Hematopoietic multipotent progenitor cell treated with erythropoietin and hydrocortisone succinate and interleukin-3 and kit ligand, for 17 days (in vitro differentiated cells): ENCODE results near the gene MYO10.
"Not testable (repeated sequence)": the region's sequence is repeated elsewhere in the genome, so short reads cannot be mapped to it uniquely, and the experiment has no call there.

Experiments
- DNase-seq: peaks from one replicate; pipeline ENCODE4 v3.0.0-alpha.2; 2015; ENCODE audit warnings: low spot score

MYO10 gene

GRCh38 chr5:16862777-16863176 is 73.3 kb downstream of the MYO10 start:
- DNase-seq, result no peak

- DNase-seq, result no peak
Measured at GRCh38 chr5:16859346-16859745, 76.7 kb downstream of the MYO10 start.

GRCh38 chr5:16858151-16858550 is 77.9 kb downstream of the MYO10 start:
- no peak for DNase-seq

- no peak for DNase-seq
Measured at GRCh38 chr5:16857635-16858034, 78.5 kb downstream of the MYO10 start.

DNA sequence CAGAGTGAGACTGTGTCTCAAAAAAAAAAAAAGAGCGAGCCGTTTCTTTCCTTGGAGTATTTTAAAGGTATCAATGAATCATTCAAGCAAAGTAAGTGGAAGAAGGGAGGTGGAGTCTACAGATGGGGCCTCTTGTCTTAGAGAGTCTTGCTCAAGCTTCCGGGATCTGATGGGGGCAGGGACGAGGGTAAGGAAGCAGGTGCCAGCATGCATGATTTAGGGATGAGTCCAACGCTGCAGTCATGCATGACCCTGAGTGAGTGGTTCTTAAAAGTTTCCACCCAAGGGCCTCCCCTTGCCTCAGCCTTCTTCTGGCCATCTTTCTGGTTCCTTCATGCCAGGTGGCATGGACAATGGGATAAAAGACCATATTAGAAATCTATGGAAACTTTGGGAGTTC is 79.6 kb downstream of the MYO10 start:
- no peak for DNase-seq

DNA sequence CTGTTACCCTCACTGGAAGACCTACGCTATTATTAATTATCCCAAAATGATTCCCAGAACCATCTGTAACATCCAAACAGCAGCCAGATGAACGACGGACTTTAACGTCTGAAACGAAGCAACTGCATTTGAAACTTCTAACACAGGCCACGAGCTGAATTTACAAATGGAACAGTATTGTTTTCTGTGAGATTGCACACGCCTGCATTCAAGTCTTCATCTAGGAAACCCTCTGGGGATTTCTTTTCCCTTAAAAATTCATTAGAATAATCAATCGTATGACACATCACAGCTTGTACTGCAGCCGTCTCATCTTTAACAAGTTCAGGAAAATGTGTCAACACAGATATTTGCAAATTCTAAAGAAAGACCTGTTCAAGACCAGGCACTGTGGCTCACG is 80.2 kb downstream of the MYO10 start:
- no peak for DNase-seq

- no peak for DNase-seq
Measured at GRCh38 chr5:16855485-16855884, 80.6 kb downstream of the MYO10 start.

DNA sequence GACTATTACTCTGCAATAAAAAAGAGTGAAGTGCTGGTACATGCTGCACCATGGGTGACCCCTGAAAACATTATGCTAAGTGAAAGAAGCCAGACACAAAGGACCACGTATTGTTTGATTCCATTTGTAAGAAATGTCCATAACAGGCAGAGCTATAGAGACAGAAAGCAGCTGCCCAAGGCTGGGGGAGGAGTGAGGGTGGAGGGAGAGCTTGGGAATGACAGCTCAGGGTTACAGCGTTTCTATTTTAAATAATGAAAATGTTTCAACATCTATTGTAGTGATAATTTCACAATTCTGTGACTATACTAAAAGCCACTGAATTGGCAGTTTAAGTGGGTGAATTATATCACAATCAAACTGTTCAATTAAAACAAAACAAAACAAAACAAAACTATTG is 81.7 kb downstream of the MYO10 start:
- DNase-seq, result no peak

DNA sequence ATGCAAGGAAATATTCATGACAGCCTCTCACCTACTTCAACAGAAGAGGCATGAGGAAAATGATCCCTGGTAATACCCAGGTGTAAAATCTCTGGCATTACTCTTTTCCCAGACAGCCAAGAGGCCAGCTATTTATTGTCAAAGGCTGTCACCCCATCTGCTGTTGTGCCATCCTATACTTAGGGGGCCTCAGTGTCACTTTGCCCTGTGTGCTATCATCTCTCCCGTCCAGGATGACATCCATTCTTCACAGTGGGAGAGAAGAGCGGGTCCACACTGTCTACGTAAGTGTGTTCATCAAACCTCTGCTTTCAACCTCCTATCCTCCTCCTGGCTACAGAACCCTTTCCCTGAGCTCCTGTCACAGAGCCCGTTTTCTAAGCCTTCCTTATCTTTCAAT is 82.6 kb downstream of the MYO10 start:
- no peak for DNase-seq

- DNase-seq, result no peak
Measured at GRCh38 chr5:16852251-16853005, 83.7 kb downstream of the MYO10 start.

- no peak for DNase-seq
Measured at GRCh38 chr5:16849775-16850174, 86.3 kb downstream of the MYO10 start.

- DNase-seq, result no peak
Measured at GRCh38 chr5:16849181-16849580, 86.9 kb downstream of the MYO10 start.

DNA sequence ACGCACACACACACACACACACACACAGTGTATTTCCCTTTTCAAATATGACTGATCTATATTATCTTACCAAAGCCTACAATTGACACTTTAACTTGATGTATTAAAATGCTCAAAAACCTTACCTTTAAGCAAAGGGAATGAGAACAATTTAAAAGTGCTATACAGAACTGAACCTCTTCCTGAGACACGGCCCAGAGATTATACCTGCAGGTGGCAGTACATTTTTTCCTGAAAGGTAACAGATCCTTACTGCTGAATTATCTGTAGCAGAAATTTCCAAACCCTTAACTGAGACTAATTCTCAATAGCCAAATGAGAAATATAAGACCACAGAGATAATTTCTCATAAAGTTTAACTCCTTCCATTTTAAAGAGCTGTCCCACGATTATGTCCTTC is 91.1 kb downstream of the MYO10 start:
- no peak for DNase-seq

DNA sequence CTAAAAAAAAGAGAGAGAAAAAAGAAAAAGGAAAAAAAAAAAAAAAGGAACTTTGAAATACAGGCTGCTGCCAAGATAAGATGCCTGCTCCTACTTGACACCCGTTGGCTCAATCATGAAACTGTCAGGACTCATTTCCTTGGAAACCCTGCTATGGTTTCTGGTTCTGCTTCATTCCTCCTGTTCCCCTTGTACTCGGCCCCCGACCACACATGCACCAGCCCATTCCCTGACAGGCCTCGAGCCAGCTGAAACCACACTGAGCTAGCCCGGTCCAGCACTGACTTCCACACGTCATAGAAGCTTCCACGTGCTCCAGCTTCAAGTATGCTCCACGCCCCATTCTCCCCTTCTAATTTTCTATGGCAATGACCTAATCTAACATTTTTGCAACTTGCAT is 93.2 kb downstream of the MYO10 start:
- no peak for DNase-seq

GRCh38 chr5:16841416-16841815 is 94.7 kb downstream of the MYO10 start:
- no peak for DNase-seq

DNA sequence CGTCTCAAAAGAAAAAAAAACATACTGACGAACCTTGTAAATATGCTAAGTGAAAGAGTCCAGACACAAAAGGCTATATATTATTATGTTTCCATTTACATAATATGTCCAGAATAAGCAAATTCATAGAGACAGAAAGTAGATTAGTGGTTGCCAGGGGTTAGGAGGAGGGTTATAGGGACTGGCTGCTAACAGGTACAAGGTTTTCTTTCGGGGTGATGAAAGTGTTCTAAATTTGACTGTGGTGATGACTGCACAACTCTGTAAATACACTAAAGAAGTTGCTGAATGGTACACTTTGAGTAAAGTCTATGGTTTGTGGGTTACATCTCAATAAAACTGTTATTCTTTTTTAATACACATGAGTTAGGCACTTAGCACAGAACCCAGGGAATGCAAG is 98.8 kb downstream of the MYO10 start:
- DNase-seq, result no peak

- no peak for DNase-seq
Measured at GRCh38 chr5:16834029-16834428, 102.1 kb downstream of the MYO10 start.

- not testable (repeated sequence) for DNase-seq
Measured at GRCh38 chr5:16831326-16831725, 104.8 kb downstream of the MYO10 start.

DNA sequence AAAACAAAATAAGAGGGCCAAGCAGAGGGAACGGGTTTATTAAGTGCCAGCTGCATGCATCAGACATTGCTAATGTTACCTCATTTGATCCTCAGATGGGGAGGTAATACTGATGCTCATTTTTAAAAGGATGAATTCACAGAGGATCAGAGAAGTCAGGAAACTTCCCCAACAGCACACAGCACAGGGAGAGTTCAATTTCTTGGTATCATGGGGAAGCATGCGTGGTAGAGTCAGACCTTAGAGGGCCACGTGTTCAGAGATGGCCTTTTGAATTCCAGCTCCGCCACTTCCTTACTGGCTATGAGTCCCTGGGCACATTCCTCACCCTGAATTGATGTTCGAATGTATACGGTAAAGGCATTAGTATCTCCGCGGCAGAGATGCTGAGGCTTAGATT is 108.3 kb downstream of the MYO10 start:
- DNase-seq, result no peak

GRCh38 chr5:16826379-16827125 is 109.5 kb downstream of the MYO10 start:
- DNase-seq, result no peak

DNA sequence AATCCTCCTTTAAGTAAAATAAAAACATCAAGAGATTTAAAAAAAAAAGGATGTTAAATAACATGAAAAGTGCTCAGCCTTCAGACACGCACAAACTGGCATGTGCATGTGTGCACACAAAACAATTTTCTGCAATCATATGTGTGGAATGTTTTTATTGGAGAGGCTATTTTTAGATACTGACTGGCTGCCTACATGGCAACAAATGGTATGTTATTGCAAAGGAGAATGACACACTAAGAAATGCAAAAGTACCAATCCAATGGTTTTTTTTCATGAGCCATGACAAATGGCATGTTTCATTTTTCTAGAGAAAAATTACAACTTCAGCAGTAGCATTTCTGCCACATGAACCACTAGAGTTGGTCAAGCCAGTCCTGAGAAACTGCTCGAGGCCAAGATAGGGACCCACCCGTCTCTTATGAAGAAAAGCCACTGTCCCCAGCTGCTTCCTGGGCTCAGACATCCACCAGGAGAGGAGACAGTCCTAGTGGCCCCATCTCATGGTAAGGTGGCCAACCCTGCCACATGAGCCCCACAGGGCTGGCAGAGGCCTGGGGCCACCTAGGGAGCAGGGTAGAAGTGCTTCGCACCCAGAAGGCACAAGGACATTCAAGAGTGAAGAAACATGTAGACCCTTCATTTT is 116.4 kb downstream of the MYO10 start:
- no peak for DNase-seq

GRCh38 chr5:16815432-16815831 is 120.7 kb downstream of the MYO10 start:
- no peak for DNase-seq

DNA sequence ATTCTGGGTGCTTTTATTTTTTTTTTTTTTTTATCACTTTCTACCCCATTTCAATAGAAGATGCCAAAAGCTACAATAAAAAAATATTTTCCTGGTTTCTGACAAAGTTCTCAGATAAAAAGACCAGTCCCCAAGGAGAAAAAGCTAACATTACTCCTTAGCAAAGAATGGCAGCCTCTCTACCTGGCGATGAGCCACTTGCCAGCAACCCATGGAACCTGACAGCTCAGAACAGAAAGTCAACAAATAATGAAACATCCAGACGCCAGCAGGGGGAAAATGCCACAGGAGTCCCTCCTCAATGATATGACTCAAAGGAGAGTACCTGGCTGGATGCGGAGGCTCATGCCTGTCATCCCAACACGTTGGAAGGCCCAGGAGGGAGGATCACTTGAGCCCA is 123.2 kb downstream of the MYO10 start:
- no peak for DNase-seq
